Activated naive CD4-positive, alpha-beta T cell treated with anti-CD3 and anti-CD28 coated beads for 36 hours (primary cell): ENCODE data around the gene TTLL13. TPM values are rescaled to one million over a fixed set of nuclear protein-coding genes. Genes with fewer than 3 reads are reported as not detected.
A peak's percentile ranks its signal among the peaks of the same experiment; 100 is the strongest.

ENCODE experiments used
- CTCF ChIA-PET: fragments of 350-600 bp; sonication (Branson Sonifier 250); formaldehyde crosslinking; loops from one replicate; lab custom pipeline; 2021; ENCODE audit warnings: antibody characterized with exemption; lab: Charles Lee
- DNase-seq: peaks from one replicate; pipeline ENCODE4 v3.0.0-alpha.2; 2020
- H3K27ac Mint-ChIP-seq: one replicate; pipeline ENCODE4 v1.8.0; 2021; ENCODE audit warnings: mild to moderate bottlenecking, mixed read lengths
- H3K27me3 Mint-ChIP-seq: one replicate; pipeline ENCODE4 v1.8.0; 2021; ENCODE audit warnings: low read depth, mixed read lengths
- H3K36me3 Mint-ChIP-seq: one replicate; pipeline ENCODE4 v1.8.0; 2021; ENCODE audit warnings: low read depth, mixed read lengths
- H3K4me1 Mint-ChIP-seq: one replicate; pipeline ENCODE4 v1.8.0; 2021; ENCODE audit warnings: low read depth, mixed read lengths
- H3K4me3 Mint-ChIP-seq: one replicate; pipeline ENCODE4 v1.8.0; 2021; ENCODE audit warnings: mild to moderate bottlenecking, moderate library complexity, mixed read lengths
- H3K9me3 Mint-ChIP-seq: one replicate; pipeline ENCODE4 v1.8.0; 2021; ENCODE audit warnings: mixed read lengths
- intact Hi-C: fragments of 100-400 bp; cut with micrococcal nuclease; formaldehyde crosslinking; loops from one replicate; pipeline ENCODE4 v1.15.1; 2023
- total RNA-seq, 2 experiments: library from RNA; stranded (reverse); gene quantifications; one replicate each; pipeline ENCODE4 v1.2.3, GENCODE V29; 2021

Gene TTLL13
- total RNA-seq, 2 experiments from 2014 or later: 0.15 to 0.26 TPM

DNA sequence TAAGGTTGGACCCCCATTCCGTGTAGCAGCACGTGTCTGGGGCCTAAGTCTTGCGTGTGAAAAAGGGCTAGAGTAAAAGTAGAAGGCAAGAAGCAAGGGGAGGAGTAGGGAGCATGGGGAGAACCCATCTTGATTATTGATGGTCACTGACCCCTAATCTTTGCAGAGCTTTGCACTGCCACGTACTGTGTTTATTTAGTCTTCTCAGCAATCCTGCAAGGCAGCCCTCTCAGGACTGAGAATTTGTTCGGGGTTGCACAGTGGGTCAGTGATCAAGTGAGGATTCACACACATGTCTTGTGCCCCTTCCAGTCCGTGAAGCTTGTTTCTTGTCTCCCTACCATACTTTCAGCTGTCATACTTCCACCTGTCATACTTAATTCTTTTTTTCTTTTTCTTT is 41.0 kb upstream of the TTLL13 start:
- intact Hi-C loops: no loop called here
- CTCF ChIA-PET: interaction anchor here (0.6 to 1.1 kb wide), 4 partner anchors 11 to 745 kb away, joined by 3 read pairs; no protein-coding TSS in a partner anchor
- Mint-ChIP-seq H3K4me1 (peaks cover 19% of the 10 kb centered on the region), H3K27ac (no peak overlapping the region), H3K27me3 (no peaks in the 10 kb centered on the region), H3K36me3 (no peaks in the 10 kb centered on the region), H3K4me3 (no peak overlapping the region), H3K9me3 (no peaks in the 10 kb centered on the region)
- no peak for DNase-seq

DNA sequence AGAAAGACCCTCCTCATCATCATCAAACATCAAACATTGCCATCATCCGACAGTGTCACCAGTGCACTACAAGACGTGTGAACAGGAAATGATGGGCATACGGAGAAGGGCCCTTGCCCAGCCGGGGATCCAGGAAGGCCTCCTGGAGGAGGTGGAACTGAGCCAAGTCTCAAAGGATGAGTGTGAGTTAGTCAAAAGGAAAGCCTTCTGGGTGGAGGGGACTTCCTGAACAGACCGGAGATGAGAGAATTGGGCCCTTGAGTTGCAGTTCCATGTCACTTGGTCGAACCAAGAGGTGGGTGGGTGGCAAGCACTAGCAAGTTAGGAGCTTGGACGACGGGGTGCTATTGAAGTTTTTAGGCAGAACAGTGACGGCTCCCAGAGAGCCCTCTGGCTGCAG is 39.8 kb upstream of the TTLL13 start:
- intact Hi-C loops: no loop called here
- peaks cover 25% of the 10 kb centered on the region for H3K4me1 Mint-ChIP-seq
- no peaks in the 10 kb centered on the region for H3K27me3 Mint-ChIP-seq
- H3K9me3 Mint-ChIP-seq: no peaks in the 10 kb centered on the region
- peak; percentile 68 for DNase-seq
- no peak overlapping the region for H3K4me3 Mint-ChIP-seq
- CTCF ChIA-PET: interaction anchor here (1.1 kb wide), 1 partner anchor 9 kb away, joined by 3 read pairs; no protein-coding TSS in a partner anchor
- H3K27ac Mint-ChIP-seq: peak overlapping the region; percentile 52
- H3K36me3 Mint-ChIP-seq: no peaks in the 10 kb centered on the region

GRCh38 chr15:90210593-90210992 is 38.8 kb upstream of the TTLL13 start:
- Mint-ChIP-seq H3K27me3 (no peaks in the 10 kb centered on the region), H3K36me3 (no peaks in the 10 kb centered on the region), H3K9me3 (no peaks in the 10 kb centered on the region), H3K4me3 (no peak overlapping the region), H3K4me1 (peaks cover 25% of the 10 kb centered on the region), H3K27ac (no peak overlapping the region)
- DNase-seq: no peak
- intact Hi-C loops: no loop called here
- CTCF ChIA-PET: no interaction called here

DNA sequence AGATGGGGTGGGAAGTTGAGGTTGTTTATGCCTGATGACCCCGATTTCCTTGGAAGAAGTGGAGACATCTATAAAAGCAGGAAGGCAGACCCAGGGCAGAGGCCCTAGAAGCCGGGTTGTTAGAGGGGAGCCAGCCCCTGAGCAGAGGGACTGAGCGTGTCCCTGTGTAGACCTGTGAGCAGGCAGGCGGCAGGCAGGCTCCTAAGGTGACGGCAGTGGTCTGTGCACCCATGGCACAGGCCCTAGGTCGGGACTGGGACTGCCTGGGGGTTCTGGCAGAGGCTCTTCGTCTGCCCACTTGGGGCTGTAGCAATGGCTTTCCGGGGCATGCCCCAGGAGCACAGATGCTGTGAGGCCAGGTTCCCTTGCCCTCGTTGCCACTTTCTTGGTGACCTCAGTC is 38.3 kb upstream of the TTLL13 start:
- no peak overlapping the region for H3K4me3 Mint-ChIP-seq
- no peaks in the 10 kb centered on the region for H3K36me3 Mint-ChIP-seq
- CTCF ChIA-PET: no interaction called here
- DNase-seq: no peak
- H3K4me1 Mint-ChIP-seq: peaks cover 25% of the 10 kb centered on the region
- H3K9me3 Mint-ChIP-seq: no peaks in the 10 kb centered on the region
- intact Hi-C loops: no loop called here
- no peak overlapping the region for H3K27ac Mint-ChIP-seq
- no peaks in the 10 kb centered on the region for H3K27me3 Mint-ChIP-seq

GRCh38 chr15:90211440-90212143 is 37.8 kb upstream of the TTLL13 start:
- CTCF ChIA-PET: interaction anchor here (0.6 kb wide), 1 partner anchor 239 kb away, joined by 3 read pairs; no protein-coding TSS in a partner anchor
- Mint-ChIP-seq H3K9me3 (no peaks in the 10 kb centered on the region), H3K27ac (no peak overlapping the region), H3K27me3 (no peaks in the 10 kb centered on the region), H3K4me1 (peaks cover 22% of the 10 kb centered on the region), H3K4me3 (no peak overlapping the region), H3K36me3 (no peaks in the 10 kb centered on the region)
- intact Hi-C loops: no loop called here
- no peak for DNase-seq

- Mint-ChIP-seq H3K27ac (no peak overlapping the region), H3K4me1 (peaks cover 21% of the 10 kb centered on the region), H3K27me3 (no peaks in the 10 kb centered on the region), H3K9me3 (no peaks in the 10 kb centered on the region), H3K36me3 (no peaks in the 10 kb centered on the region), H3K4me3 (no peak overlapping the region)
- no peak for DNase-seq
- intact Hi-C loops: no loop called here
- CTCF ChIA-PET: interaction anchor here (1.3 kb wide), 1 partner anchor 10 kb away, joined by 4 read pairs; no protein-coding TSS in a partner anchor
These were observed 36.9 kb upstream of the TTLL13 start for GRCh38 chr15:90212221-90213098.

DNA sequence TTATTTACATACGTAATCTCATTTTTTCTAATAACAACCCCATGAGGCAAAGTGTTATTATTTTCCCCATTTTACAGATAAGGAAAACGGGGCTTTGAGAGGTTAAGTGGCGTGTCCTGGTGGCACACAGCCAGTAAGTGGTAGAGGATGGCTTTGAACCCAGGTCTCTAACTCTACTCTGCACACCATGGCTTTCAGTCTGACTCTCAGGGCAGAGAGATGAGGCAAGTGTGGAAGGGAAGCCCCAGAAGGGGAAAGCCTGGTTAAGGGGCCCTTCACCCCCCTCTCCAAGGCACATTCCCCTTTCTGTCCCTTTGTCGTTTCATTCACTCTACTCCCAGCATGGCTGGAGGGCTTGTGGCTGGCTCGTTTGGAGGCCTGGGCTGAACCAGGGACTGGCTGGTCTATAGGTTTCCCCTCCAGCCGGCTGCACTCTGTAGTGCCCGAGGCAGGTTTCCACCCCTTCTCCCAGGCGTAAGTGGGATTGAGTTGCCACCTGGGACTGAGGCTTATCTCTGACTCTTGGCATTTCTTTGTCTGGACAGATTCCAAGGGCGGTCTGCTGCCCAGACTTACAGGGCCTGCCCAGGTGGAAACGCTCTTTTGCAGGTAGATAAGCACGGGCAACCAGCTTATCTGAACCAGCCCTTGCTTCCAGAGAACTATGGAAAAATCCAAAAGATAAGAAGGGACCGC is 36.1 kb upstream of the TTLL13 start:
- H3K27ac Mint-ChIP-seq: no peak overlapping the region
- no peaks in the 10 kb centered on the region for H3K9me3 Mint-ChIP-seq
- DNase-seq: peak; percentile 28
- peaks cover 21% of the 10 kb centered on the region for H3K4me1 Mint-ChIP-seq
- intact Hi-C loops: no loop called here
- H3K27me3 Mint-ChIP-seq: no peaks in the 10 kb centered on the region
- H3K4me3 Mint-ChIP-seq: no peak overlapping the region
- CTCF ChIA-PET: interaction anchor here (1.3 kb wide), 1 partner anchor 9 kb away, joined by 4 read pairs; no protein-coding TSS in a partner anchor
- no peaks in the 10 kb centered on the region for H3K36me3 Mint-ChIP-seq

DNA sequence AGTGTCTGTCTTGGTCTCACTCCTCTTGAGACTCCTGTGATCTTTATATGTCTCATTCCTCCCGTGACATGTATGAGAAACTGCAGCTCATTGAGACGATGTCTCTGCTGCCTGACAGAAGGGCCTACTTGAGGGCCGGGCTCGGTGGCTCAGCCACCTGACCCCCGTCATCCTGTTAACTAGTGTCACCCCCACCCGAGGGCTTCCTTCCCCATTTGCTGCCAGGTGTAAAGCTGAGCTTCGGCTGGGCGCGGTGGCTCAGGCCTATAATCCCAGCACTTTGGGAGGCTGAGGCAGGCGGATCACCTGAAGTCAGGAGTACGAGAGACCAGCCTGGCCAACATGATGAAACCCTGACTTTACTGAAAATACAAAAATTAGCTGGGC is 35.5 kb upstream of the TTLL13 start:
- Mint-ChIP-seq H3K36me3 (no peaks in the 10 kb centered on the region), H3K4me3 (no peak overlapping the region), H3K4me1 (peaks cover 22% of the 10 kb centered on the region), H3K27ac (no peak overlapping the region), H3K9me3 (no peaks in the 10 kb centered on the region), H3K27me3 (no peaks in the 10 kb centered on the region)
- DNase-seq: no peak
- CTCF ChIA-PET: interaction anchor here (1.1 to 1.4 kb wide), 3 partner anchors 9 to 19 kb away, joined by 3 to 4 read pairs (median 4); no protein-coding TSS in a partner anchor
- intact Hi-C loops: no loop called here

DNA sequence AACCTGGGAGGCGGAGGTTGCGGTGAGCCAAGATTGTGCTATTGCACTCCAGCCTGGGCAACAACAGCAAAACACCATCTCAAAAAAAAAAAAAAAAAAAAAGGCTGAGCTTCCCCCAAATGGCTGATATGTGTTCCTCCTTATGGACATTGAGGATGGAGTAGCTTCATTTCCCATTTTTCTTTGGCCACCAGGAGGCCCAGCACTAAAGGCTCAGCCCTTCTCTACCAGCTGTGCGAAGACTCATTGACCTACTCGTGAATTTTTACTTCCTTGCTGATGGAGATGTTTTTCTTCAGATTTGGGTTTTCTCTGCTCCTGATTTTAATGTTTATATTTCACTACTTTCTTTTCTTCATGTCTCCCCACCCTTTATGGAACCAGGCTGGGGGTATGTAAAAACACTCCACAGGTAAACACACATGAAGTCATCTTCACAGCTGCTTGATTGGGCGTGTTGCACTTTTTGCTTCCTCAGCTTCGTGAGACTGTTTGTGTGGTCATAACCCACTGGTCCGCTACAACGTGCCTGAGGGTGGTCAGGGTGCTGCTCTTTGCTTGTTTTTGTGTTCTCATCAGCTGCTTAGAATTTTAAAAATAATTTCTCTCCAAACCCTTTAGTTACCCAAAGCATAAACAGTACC is 34.7 kb upstream of the TTLL13 start:
- CTCF ChIA-PET: interaction anchor here (0.6 to 1.4 kb wide), 5 partner anchors 10 to 266 kb away, joined by 3 to 6 read pairs (median 4); partner anchors contain the start of gene SEMA4B
- no peaks in the 10 kb centered on the region for H3K9me3 Mint-ChIP-seq
- no peak overlapping the region for H3K4me3 Mint-ChIP-seq
- no peaks in the 10 kb centered on the region for H3K27me3 Mint-ChIP-seq
- DNase-seq: no peak
- H3K36me3 Mint-ChIP-seq: no peaks in the 10 kb centered on the region
- peaks cover 16% of the 10 kb centered on the region for H3K4me1 Mint-ChIP-seq
- intact Hi-C loops: no loop called here
- H3K27ac Mint-ChIP-seq: no peak overlapping the region

GRCh38 chr15:90217671-90218394 is 31.5 kb upstream of the TTLL13 start:
- Mint-ChIP-seq H3K4me1 (peaks cover 11% of the 10 kb centered on the region), H3K27ac (no peak overlapping the region), H3K9me3 (no peaks in the 10 kb centered on the region), H3K27me3 (no peaks in the 10 kb centered on the region), H3K4me3 (no peak overlapping the region), H3K36me3 (no peaks in the 10 kb centered on the region)
- CTCF ChIA-PET: interaction anchor here (0.6 to 2.5 kb wide), 10 partner anchors 9 to 447 kb away, joined by 3 to 8 read pairs (median 4); partner anchors contain the start of gene SEMA4B
- no peak for DNase-seq
- intact Hi-C loops: no loop called here
